ENCODE data around the gene SPTBN1. TPM values are rescaled to one million over a fixed set of nuclear protein-coding genes. Genes with fewer than 3 reads are reported as not detected.
"Not testable (repeated sequence)": the region's sequence is repeated elsewhere in the genome, so short reads cannot be mapped to it uniquely, and the experiment has no call there.

Gene SPTBN1
- total RNA-seq, 1 donor from 2014 or later: 680 TPM

GRCh38 chr2:54468673-54469072, 12.5 kb downstream of the SPTBN1 start:
- DNase-seq (ENCODE audit: extremely low read depth, low read depth, low spot score): no peak

DNA sequence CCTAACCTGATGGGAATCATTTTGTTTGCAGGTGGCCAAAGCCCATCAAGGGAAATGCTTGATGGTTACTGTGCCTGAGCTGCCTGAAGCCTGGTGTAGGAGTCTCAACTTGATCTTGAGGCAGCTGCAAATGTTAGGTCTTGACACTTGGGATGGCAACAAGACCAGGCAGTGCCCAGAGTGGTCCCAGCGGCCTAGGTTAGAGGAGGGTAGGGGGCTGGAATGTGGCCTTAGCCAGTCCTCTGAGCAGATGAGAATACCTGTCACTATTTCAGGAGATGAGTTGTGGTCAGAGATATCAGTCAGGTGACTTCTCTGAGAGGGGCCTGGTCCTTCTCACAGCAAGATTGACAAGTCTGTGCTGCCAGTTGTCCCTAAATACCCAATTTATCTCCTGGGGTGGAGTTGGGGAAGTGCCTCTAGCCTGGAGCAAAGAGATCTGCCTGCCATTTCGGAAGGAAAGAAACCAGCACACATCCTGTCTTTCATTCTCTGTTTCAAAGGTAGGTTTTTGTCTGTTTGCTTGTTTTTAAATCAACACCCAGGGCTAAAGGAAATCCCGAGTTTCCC, 13.4 kb downstream of the SPTBN1 start:
- no peak for DNase-seq (ENCODE audit: extremely low read depth, low read depth, low spot score)

DNA sequence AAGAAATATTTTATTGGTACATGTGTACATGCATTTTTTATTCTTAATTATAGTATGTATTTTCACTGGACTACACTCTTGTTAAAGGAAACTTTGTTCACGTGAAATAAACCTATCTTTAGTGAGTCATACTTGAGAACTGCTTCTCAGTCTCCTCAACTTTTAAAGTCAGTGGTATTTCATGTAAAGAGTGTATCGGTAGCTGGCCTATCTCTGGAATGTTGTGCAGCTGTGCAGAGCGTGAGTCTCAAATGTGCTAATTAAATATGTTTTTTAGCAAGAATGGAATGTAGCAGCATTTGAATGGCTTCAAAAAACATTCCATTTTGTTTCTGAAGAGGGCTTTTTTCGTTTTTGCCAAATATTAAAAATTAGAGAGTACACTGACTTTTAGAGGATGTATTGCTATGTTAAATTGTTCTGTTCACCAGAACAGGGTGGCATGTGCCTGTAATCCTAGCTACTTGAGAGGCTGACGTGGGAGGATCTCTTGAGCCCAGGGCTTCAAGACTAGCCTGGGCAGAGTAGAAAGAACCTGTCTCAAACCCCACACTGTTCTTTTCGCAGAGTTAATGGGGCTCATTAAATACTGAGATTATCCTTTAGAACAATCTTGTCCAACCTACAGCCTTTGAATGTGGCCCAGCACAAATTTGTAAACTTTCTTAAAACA, 14.3 kb downstream of the SPTBN1 start:
- DNase-seq (ENCODE audit: extremely low read depth, low read depth, low spot score): no peak

DNA sequence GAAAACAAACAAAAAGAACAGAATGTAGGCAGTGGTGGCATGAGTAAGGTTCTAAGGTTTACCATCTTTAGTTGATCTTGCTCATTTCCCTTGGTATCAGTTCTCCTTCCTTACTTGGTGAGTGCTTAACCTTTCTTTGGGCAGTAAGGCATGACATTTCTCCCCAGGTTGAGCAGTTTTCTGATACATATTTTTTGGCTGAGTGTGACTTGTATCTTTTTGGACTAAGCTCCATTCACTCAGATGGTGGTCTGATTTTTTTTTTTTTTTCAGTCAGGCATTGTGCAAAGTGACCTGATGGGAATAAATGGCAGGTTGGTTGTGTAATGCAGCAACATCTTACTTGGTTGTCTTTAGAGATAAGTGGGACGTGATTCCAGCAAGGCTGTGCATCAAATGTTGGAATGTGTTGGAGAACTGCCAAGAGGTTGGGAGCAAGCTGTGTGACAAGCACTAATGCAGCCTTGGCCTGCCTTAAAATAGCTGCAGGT, 15.1 kb downstream of the SPTBN1 start:
- no peak for DNase-seq (ENCODE audit: extremely low read depth, low read depth, low spot score)

DNA sequence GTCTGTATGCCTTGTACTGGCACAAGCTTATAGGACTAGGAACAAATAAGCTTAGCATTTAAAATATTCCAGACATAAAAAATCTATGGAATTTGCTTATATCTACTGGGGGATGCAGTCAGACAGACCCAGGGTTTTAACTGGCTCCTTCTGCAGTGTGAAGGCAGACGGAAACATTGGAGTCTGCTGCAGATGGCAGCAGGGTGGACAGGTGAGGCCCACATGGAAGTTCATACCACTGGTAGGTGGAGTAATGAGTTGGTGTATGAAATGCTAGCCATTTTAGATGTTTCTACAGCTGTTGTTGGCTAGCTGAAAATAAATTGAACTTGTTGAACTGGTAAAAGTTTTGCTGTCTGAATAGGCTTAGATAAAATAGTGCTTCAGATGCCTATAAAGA, 17.7 kb downstream of the SPTBN1 start:
- DNase-seq (ENCODE audit: extremely low read depth, low read depth, low spot score): no peak

DNA sequence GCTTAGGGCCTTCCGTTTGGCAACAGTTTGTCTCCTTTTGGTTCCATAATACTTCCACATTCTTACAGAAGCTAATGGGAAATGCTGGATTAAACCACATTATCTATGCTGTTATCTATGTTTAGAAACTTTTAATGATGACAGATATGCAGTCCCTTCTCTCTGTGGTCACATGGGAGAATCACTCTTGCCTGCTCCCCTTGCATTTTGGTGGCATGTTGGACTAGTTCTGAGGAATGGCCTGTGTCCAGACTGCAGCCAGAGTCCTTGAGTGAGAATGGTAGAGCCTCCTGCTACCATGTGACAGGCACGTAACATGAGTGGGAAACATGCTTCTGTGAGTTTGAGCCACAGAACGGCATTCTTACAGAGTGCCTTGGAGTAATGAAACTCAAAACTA, 19.2 kb downstream of the SPTBN1 start:
- no peak for DNase-seq (ENCODE audit: extremely low read depth, low read depth, low spot score)

GRCh38 chr2:54475919-54476318, 19.8 kb downstream of the SPTBN1 start:
- no peak for DNase-seq (ENCODE audit: extremely low read depth, low read depth, low spot score)

DNA sequence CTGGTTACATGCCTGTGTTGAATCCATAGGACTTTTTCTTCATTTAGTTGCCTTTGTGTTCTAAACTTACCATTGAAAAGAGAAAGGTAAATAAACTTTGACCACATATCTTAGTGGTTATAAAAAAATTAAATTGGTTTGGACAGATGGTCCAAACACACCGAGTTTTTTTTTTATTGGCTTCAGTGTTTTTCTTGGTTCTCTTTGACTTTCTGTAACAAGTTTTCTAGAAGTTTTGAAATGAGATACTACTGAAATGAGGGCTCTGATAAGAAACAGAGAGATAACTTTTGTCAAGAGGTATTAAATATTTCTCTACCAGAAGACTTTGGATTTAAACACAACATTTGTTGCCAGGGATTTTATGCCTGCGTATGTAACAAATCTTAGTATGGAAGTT, 20.7 kb downstream of the SPTBN1 start:
- DNase-seq (ENCODE audit: extremely low read depth, low read depth, low spot score): no peak

DNA sequence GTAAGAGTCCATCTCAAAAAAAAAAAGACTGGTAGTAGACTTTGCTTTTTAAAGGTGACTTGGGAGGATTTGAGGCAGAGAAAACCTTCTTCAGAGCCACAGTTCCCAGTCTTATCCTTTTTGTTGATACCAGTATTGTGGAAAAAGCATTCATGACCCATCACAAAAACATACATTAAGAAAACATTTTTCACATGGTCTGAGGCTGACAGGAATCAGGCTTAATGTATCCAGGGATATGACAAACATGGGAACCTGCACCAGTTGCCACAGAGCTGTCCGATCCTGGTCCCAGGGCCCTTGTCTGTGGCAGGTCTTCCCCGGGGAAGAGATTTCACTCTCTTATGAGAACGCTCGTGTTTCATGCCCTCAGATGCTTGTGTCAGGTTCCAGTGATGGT, 21.8 kb downstream of the SPTBN1 start:
- DNase-seq (ENCODE audit: extremely low read depth, low read depth, low spot score): no peak

- DNase-seq (ENCODE audit: extremely low read depth, low read depth, low spot score): no peak
Measured at GRCh38 chr2:54478899-54479298, 22.8 kb downstream of the SPTBN1 start.

- DNase-seq (ENCODE audit: extremely low read depth, low read depth, low spot score): no peak
Measured at GRCh38 chr2:54479424-54479823, 23.3 kb downstream of the SPTBN1 start.

GRCh38 chr2:54480025-54480424, 23.9 kb downstream of the SPTBN1 start:
- DNase-seq (ENCODE audit: extremely low read depth, low read depth, low spot score): no peak

GRCh38 chr2:54481686-54482085, 25.6 kb downstream of the SPTBN1 start:
- DNase-seq (ENCODE audit: extremely low read depth, low read depth, low spot score): no peak

- no peak for DNase-seq (ENCODE audit: extremely low read depth, low read depth, low spot score)
Measured at GRCh38 chr2:54482715-54483114, 26.6 kb downstream of the SPTBN1 start.

- no peak for DNase-seq (ENCODE audit: extremely low read depth, low read depth, low spot score)
Measured at GRCh38 chr2:54483426-54483825, 27.3 kb downstream of the SPTBN1 start.

- not testable (repeated sequence) for DNase-seq (ENCODE audit: extremely low read depth, low read depth, low spot score)
Measured at GRCh38 chr2:54485756-54486155, 29.6 kb downstream of the SPTBN1 start.

- DNase-seq (ENCODE audit: extremely low read depth, low read depth, low spot score): no peak
Measured at GRCh38 chr2:54486766-54487165, 30.6 kb downstream of the SPTBN1 start.

GRCh38 chr2:54490863-54491262, 34.7 kb downstream of the SPTBN1 start:
- no peak for DNase-seq (ENCODE audit: extremely low read depth, low read depth, low spot score)

DNA sequence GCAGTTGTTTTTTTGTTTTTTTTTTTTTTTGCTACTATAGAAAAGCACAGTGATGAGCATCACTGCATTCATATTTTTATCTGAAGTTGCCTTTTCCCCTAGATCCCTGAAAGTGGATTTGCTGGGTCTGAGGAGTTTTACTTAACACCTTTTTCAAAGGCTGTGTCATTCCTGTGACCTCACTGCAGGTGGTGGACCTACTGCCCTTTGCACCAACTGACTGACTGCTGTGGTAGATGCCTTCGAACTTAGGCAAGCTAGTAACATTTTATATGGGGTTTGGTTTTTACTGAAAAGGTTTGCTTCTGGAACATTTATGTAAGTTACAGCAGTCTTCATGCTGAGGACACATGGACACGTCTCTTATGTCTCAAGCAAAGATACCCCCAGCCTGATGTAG, 36.2 kb downstream of the SPTBN1 start:
- no peak for DNase-seq (ENCODE audit: extremely low read depth, low read depth, low spot score)

GRCh38 chr2:54494087-54494486, 38.0 kb downstream of the SPTBN1 start:
- no peak for DNase-seq (ENCODE audit: extremely low read depth, low read depth, low spot score)

DNA sequence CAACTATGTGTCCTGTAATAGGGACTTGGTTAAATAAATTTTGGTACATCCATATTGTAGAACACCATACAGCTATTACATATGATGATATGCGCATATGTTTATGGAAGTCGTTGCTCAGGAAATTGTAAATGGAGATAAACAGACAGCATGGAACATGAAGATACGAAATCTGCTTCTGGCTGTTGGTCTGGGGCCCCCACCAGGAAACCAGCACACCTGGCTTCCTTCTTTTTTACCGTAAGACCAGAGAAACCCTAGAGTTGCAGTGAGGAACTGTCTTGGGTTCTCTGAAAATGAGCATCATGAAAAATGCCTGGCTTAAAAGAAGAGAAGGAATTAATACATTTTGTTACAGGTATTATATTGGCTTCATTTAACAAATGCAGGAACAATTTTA, 40.8 kb downstream of the SPTBN1 start:
- no peak for DNase-seq (ENCODE audit: extremely low read depth, low read depth, low spot score)

GRCh38 chr2:54497763-54498680, 41.9 kb downstream of the SPTBN1 start:
- DNase-seq (ENCODE audit: extremely low read depth, low read depth, low spot score): no peak

All from glomerular endothelial cell (primary cell).